ENCODE results near the gene SRCIN1. TPM values are rescaled to one million over a fixed set of nuclear protein-coding genes. Genes with fewer than 3 reads are reported as not detected.

Gene SRCIN1
- total RNA-seq, 1 donor from 2014 or later: 0.59 TPM

DNA sequence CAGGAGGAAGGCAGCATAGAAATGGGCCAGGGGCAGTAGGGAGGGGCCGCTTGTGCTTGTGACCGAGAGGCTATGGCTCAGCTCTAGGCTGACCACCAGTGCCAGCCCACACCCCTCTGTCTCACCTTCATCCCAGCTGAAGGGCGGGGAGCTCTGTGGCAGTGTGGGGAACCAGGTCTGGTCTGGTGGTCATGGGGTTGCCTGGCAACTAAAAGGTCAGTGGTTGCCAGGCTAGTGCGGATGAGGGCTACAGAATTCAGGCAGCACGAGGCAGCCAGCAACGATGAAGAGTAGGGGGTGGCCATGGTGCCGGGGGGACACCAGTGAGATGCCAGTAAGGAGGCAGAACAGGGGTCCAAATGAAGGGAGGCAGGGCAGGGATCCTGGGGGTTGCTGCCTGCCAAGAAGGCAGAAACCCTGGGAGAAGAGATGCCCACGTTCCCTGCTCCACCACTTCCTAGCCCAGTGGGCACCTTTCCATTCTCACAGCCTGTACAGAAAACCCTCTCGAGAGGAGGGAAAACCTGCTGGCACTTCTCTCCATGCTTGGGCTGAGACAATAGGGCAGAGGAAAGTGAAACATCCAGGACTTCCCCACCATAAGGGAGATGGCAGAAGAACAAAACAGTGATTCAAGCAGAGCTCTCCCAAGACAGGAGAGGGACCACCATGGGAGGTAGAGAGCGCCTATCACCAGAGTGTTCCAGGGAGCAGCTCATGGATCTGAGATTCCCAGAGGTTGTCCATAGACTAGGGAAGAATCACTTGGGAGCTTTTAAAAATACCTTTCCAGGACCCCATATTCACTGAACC lies 39.7 kb downstream of the SRCIN1 start:
- Mint-ChIP-seq H3K27ac (ENCODE audit: unreplicated experiment) (no peak overlapping the region), H3K27me3 (ENCODE audit: unreplicated experiment) (peaks cover 39% of the 10 kb centered on the region), H3K4me3 (ENCODE audit: unreplicated experiment) (no peak overlapping the region), H3K4me1 (ENCODE audit: unreplicated experiment) (peaks cover 8% of the 10 kb centered on the region), H3K9me3 (ENCODE audit: unreplicated experiment) (no peaks in the 10 kb centered on the region), H3K36me3 (ENCODE audit: low read depth, unreplicated experiment) (no peaks in the 10 kb centered on the region)
- DNase-seq (ENCODE audit: low spot score): no peak
- TF ChIP-seq, protein P1, sequence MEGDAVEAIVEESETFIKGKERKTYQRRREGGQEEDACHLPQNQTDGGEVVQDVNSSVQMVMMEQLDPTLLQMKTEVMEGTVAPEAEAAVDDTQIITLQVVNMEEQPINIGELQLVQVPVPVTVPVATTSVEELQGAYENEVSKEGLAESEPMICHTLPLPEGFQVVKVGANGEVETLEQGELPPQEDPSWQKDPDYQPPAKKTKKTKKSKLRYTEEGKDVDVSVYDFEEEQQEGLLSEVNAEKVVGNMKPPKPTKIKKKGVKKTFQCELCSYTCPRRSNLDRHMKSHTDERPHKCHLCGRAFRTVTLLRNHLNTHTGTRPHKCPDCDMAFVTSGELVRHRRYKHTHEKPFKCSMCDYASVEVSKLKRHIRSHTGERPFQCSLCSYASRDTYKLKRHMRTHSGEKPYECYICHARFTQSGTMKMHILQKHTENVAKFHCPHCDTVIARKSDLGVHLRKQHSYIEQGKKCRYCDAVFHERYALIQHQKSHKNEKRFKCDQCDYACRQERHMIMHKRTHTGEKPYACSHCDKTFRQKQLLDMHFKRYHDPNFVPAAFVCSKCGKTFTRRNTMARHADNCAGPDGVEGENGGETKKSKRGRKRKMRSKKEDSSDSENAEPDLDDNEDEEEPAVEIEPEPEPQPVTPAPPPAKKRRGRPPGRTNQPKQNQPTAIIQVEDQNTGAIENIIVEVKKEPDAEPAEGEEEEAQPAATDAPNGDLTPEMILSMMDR (IDR thresholded peaks at IDR 0.05; ENCODE audit: unreplicated experiment): no peak

GRCh38 chr17:38564869-38565268 lies 40.9 kb downstream of the SRCIN1 start:
- Mint-ChIP-seq H3K4me3 (ENCODE audit: unreplicated experiment) (no peak overlapping the region), H3K9me3 (ENCODE audit: unreplicated experiment) (no peaks in the 10 kb centered on the region), H3K36me3 (ENCODE audit: low read depth, unreplicated experiment) (no peaks in the 10 kb centered on the region), H3K27ac (ENCODE audit: unreplicated experiment) (no peak overlapping the region), H3K27me3 (ENCODE audit: unreplicated experiment) (peaks cover 34% of the 10 kb centered on the region), H3K4me1 (ENCODE audit: unreplicated experiment) (peaks cover 8% of the 10 kb centered on the region)
- no peak for DNase-seq (ENCODE audit: low spot score)
- TF ChIP-seq, protein P1 (IDR thresholded peaks at IDR 0.05; ENCODE audit: unreplicated experiment): no peak

DNA sequence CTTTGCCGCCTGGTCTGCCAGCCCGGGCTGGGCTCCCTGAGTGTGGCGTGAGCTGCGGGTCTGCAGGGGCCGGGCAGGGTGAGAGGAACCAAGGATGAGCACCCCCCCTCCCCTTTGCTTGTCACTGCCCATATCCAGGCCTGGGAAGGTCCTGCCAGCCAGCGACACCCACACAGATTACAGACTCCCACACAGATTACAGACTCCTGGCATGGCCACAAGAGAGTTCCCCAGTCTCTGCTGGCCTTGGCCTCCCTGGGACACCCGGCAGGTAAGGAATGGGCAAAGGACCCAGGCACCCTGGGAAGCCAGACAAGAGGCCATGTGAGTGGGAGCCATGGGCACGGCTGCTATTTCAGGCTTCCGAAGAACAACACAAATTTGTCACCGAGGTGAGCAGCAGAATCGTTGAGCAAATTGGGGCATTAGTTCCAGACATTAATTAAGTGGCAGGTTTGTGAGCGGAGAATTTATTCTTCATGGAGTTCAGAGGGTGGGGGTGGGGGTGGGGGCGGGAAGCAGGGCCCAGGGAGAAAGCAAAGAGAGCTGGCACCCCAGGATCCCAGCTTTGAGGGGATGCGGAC lies 41.4 kb downstream of the SRCIN1 start:
- Mint-ChIP-seq H3K36me3 (ENCODE audit: low read depth, unreplicated experiment) (no peaks in the 10 kb centered on the region), H3K27me3 (ENCODE audit: unreplicated experiment) (peaks cover 31% of the 10 kb centered on the region), H3K4me3 (ENCODE audit: unreplicated experiment) (no peak overlapping the region), H3K4me1 (ENCODE audit: unreplicated experiment) (peaks cover 8% of the 10 kb centered on the region), H3K9me3 (ENCODE audit: unreplicated experiment) (no peaks in the 10 kb centered on the region), H3K27ac (ENCODE audit: unreplicated experiment) (no peak overlapping the region)
- no peak for DNase-seq (ENCODE audit: low spot score)
- TF ChIP-seq, protein P1 (IDR thresholded peaks at IDR 0.05; ENCODE audit: unreplicated experiment): no peak

GRCh38 chr17:38563362-38564253 lies 42.1 kb downstream of the SRCIN1 start:
- H3K27me3 Mint-ChIP-seq (ENCODE audit: unreplicated experiment): peaks cover 33% of the 10 kb centered on the region
- no peak overlapping the region for H3K27ac Mint-ChIP-seq (ENCODE audit: unreplicated experiment)
- H3K9me3 Mint-ChIP-seq (ENCODE audit: unreplicated experiment): no peaks in the 10 kb centered on the region
- no peaks in the 10 kb centered on the region for H3K36me3 Mint-ChIP-seq (ENCODE audit: low read depth, unreplicated experiment)
- H3K4me3 Mint-ChIP-seq (ENCODE audit: unreplicated experiment): no peak overlapping the region
- peaks cover 16% of the 10 kb centered on the region for H3K4me1 Mint-ChIP-seq (ENCODE audit: unreplicated experiment)
- peak; percentile 34 for DNase-seq (ENCODE audit: low spot score)
- TF ChIP-seq, protein P1 (IDR thresholded peaks at IDR 0.05; ENCODE audit: unreplicated experiment): no peak

Measured in endothelial cell (in vitro differentiated cells).